H9 (cell line): ENCODE measurements around the gene SPRR2B. TPM values are rescaled to one million over a fixed set of nuclear protein-coding genes. Genes with fewer than 3 reads are reported as not detected.

ENCODE experiments used
- DNase-seq: peaks from one replicate; pipeline ENCODE4 v3.0.0-alpha.2; 2017
- H2AFZ ChIP-seq: one replicate; pipeline ENCODE4 v1.6.1; 2013; ENCODE audit warnings: mild to moderate bottlenecking, low read length, control low read depth, moderate library complexity
- H2AK5ac ChIP-seq: 2 replicates; pipeline ENCODE4 v1.6.1; 2013; ENCODE audit warnings: low read length, control low read depth, mixed read lengths; ENCODE audit not compliant: insufficient read length
- H2BK120ac ChIP-seq: one replicate; pipeline ENCODE4 v1.6.1; 2013; ENCODE audit warnings: low read depth, mild to moderate bottlenecking, low read length, control low read depth, inconsistent platforms; ENCODE audit not compliant: poor library complexity, severe bottlenecking
- H2BK12ac ChIP-seq: 2 replicates; pipeline ENCODE4 v1.6.1; 2013; ENCODE audit warnings: low read length, control low read depth, mixed read lengths, low read depth; ENCODE audit not compliant: insufficient read length
- H2BK15ac ChIP-seq: 2 replicates; pipeline ENCODE4 v1.6.1; 2013; ENCODE audit warnings: low read depth, low read length, control low read depth
- H2BK20ac ChIP-seq: one replicate; pipeline ENCODE4 v1.6.1; 2013; ENCODE audit warnings: low read depth, mild to moderate bottlenecking, low read length, control low read depth, inconsistent platforms; ENCODE audit not compliant: poor library complexity, severe bottlenecking
- H2BK5ac ChIP-seq: 2 replicates; pipeline ENCODE4 v1.6.1; 2013; ENCODE audit warnings: low read length, control low read depth, mixed read lengths; ENCODE audit not compliant: insufficient read length
- H3K14ac ChIP-seq: 2 replicates; pipeline ENCODE4 v1.6.1; 2013; ENCODE audit warnings: low read length, control low read depth; ENCODE audit not compliant: insufficient read depth
- H3K18ac ChIP-seq: 2 replicates; pipeline ENCODE4 v1.6.1; 2013; ENCODE audit warnings: low read depth, mild to moderate bottlenecking, mixed read lengths, low read length, control low read depth; ENCODE audit not compliant: insufficient read length
- H3K23ac ChIP-seq: 2 replicates; pipeline ENCODE4 v1.6.1; 2013; ENCODE audit warnings: low read length, control low read depth, mixed read lengths, low read depth; ENCODE audit not compliant: insufficient read length
- H3K23me2 ChIP-seq: 2 replicates; pipeline ENCODE4 v1.6.1; 2013; ENCODE audit warnings: low read depth, mild to moderate bottlenecking, mixed read lengths, low read length, control low read depth; ENCODE audit not compliant: insufficient read length, poor library complexity, severe bottlenecking
- H3K27ac ChIP-seq: 2 replicates; pipeline ENCODE4 v1.5.1; 2013; ENCODE audit warnings: low read length, control low read depth, mixed read lengths, low read depth; ENCODE audit not compliant: insufficient read length
- H3K27me3 ChIP-seq: 2 replicates; pipeline ENCODE4 v1.6.1; 2013; ENCODE audit warnings: low read length, control low read depth, inconsistent platforms; ENCODE audit not compliant: insufficient read depth
- H3K4ac ChIP-seq: 2 replicates; pipeline ENCODE4 v1.6.1; 2013; ENCODE audit warnings: low read depth, mild to moderate bottlenecking, control low read depth, inconsistent platforms, low read length, moderate library complexity
- H3K4me1 ChIP-seq: 2 replicates; pipeline ENCODE4 v1.6.1; 2013; ENCODE audit warnings: low read length, control low read depth, inconsistent platforms; ENCODE audit not compliant: insufficient read depth
- H3K4me2 ChIP-seq: 2 replicates; pipeline ENCODE4 v1.6.1; 2013; ENCODE audit warnings: low read length, control low read depth, mixed read lengths; ENCODE audit not compliant: insufficient read length, insufficient read depth
- H3K56ac ChIP-seq: 2 replicates; pipeline ENCODE4 v1.6.1; 2013; ENCODE audit warnings: low read depth, mild to moderate bottlenecking, mixed read lengths, low read length, control low read depth; ENCODE audit not compliant: insufficient read length
- H3K79me1 ChIP-seq: 2 replicates; pipeline ENCODE4 v1.6.1; 2013; ENCODE audit warnings: low read depth, mild to moderate bottlenecking, moderate library complexity, low read length, control low read depth, inconsistent platforms; ENCODE audit not compliant: insufficient read depth, poor library complexity, severe bottlenecking
- H3K79me2 ChIP-seq: 2 replicates; pipeline ENCODE4 v1.6.1; 2013; ENCODE audit warnings: low read length, control low read depth, inconsistent platforms; ENCODE audit not compliant: insufficient read depth
- H3K9ac ChIP-seq: 2 replicates; pipeline ENCODE4 v1.6.1; 2013; ENCODE audit warnings: low read length, control low read depth, mixed read lengths; ENCODE audit not compliant: insufficient read length; ENCODE audit errors: extremely low read depth
- H3K9me3 ChIP-seq: one replicate; pipeline ENCODE4 v1.6.1; 2013; ENCODE audit warnings: low read depth, low read length, inconsistent platforms; ENCODE audit not compliant: control insufficient read depth
- H3T11ph ChIP-seq: one replicate; pipeline ENCODE4 v1.6.1; 2013; ENCODE audit warnings: mild to moderate bottlenecking, low read length, control low read depth, inconsistent platforms
- H4K20me1 ChIP-seq: one replicate; pipeline ENCODE4 v1.6.1; 2013; ENCODE audit not compliant: control insufficient read depth, insufficient read length, insufficient read depth
- H4K5ac ChIP-seq: 2 replicates; pipeline ENCODE4 v1.6.1; 2013; ENCODE audit warnings: low read depth, mild to moderate bottlenecking, mixed read lengths, low read length, control low read depth; ENCODE audit not compliant: insufficient read length
- H4K8ac ChIP-seq: replicated peaks from 2 replicates; pipeline ENCODE4 v1.6.1; 2013; ENCODE audit warnings: low read length, control low read depth, mixed read lengths, low read depth; ENCODE audit not compliant: insufficient read length
- H4K91ac ChIP-seq: 2 replicates; pipeline ENCODE4 v1.6.1; 2013; ENCODE audit warnings: low read depth, mild to moderate bottlenecking, moderate library complexity, mixed read lengths, low read length, control low read depth; ENCODE audit not compliant: insufficient read length
- H3K27ac Mint-ChIP-seq, 3 experiments: 2 replicates in 2 of 3; 3 replicates in 1 of 3; pipeline ENCODE4 v1.8.0; 2020 to 2021; ENCODE audit warnings: mixed read lengths in 3 of 3, mild to moderate bottlenecking in 1 of 3, moderate library complexity in 1 of 3
- H3K27me3 Mint-ChIP-seq: 2 replicates; pipeline ENCODE4 v1.8.0; 2021; ENCODE audit warnings: low read depth, mild to moderate bottlenecking, moderate library complexity, mixed read lengths
- H3K36me3 Mint-ChIP-seq, 3 experiments: 2 replicates in 2 of 3; 3 replicates in 1 of 3; pipeline ENCODE4 v1.8.0; 2020 to 2021; ENCODE audit warnings: low read depth in 3 of 3, mixed read lengths in 3 of 3; ENCODE audit not compliant: insufficient read depth in 1 of 3
- H3K4me1 Mint-ChIP-seq, 2 experiments: 2 replicates each; pipeline ENCODE4 v1.8.0; 2020; ENCODE audit warnings: mixed read lengths in 2 of 2
- H3K4me3 Mint-ChIP-seq, 2 experiments: 2 replicates in 1 of 2; 3 replicates in 1 of 2; pipeline ENCODE4 v1.8.0; 2020 to 2021; ENCODE audit warnings: mild to moderate bottlenecking in 2 of 2, mixed read lengths in 2 of 2, moderate library complexity in 1 of 2
- H3K9me3 Mint-ChIP-seq, 2 experiments: 2 replicates in 1 of 2; 3 replicates in 1 of 2; pipeline ENCODE4 v1.8.0; 2020; ENCODE audit warnings: mild to moderate bottlenecking in 2 of 2, mixed read lengths in 2 of 2, moderate library complexity in 1 of 2
- CTCF ChIP-seq: fragments of 200-600 bp; sonication (generic); conservative IDR thresholded peaks from 3 replicates; pipeline ENCODE4 v1.8.0; 2021; ENCODE audit warnings: antibody characterized with exemption, mild to moderate bottlenecking
- WGBS: extraction: QIAGEN DNeasy Blood & Tissue Kit; methylation state at CpG from one replicate; pipeline ENCODE4 v1.1.7; 2013; ENCODE audit warnings: missing lambda C conversion rate, low lambda C conversion rate, mixed read lengths; ENCODE audit not compliant: insufficient read length; ENCODE audit errors: extremely low coverage; 5-methylcytosine and 5-hydroxymethylcytosine counted together
- total RNA-seq: library from RNA; stranded (reverse); gene quantifications from 2 replicates; pipeline ENCODE4 v1.2.1, GENCODE V29; 2021

SPRR2B gene
- total RNA-seq, 1 experiment from 2014 or later: not detected

GRCh38 chr1:153081736-153082135 is 10.3 kb upstream of the SPRR2B start:
- no peak overlapping the region for H2AFZ ChIP-seq
- no peak overlapping the region for H3K9ac ChIP-seq
- no peak overlapping the region for H3K23ac ChIP-seq
- no peaks in the 10 kb centered on the region for H4K20me1 ChIP-seq
- no peak for DNase-seq
- H3K4ac ChIP-seq: no peak overlapping the region
- no peak overlapping the region for H2BK20ac ChIP-seq
- Mint-ChIP-seq H3K27me3 (no peaks in the 10 kb centered on the region; the same call in 1 of the 2 replicates), H3K36me3 (peaks cover 0 to 7% (median 0%) of the 10 kb centered on the region in 3 experiments; a peak in 2 of 7 replicates), H3K27ac (no peak overlapping the region), H3K4me3 (no peak overlapping the region), H3K4me1 (peaks cover 3 to 7% of the 10 kb centered on the region in 2 experiments), H3K9me3 (peaks cover 14 to 18% of the 10 kb centered on the region in 2 experiments)
- H3K79me2 ChIP-seq: no peaks in the 10 kb centered on the region
- no peaks in the 10 kb centered on the region for H3K9me3 ChIP-seq
- H2BK5ac ChIP-seq: no peak overlapping the region
- no peak overlapping the region for H3K56ac ChIP-seq
- no peak overlapping the region for H2BK15ac ChIP-seq
- H4K91ac ChIP-seq: no peak overlapping the region
- H3T11ph ChIP-seq: no peak overlapping the region
- H4K5ac ChIP-seq: no peak overlapping the region
- no peak overlapping the region for H3K14ac ChIP-seq
- H3K18ac ChIP-seq: no peak overlapping the region
- H3K4me1 ChIP-seq: no peaks in the 10 kb centered on the region
- TF ChIP-seq CTCF: no peak
- WGBS: no CpG with 5 or more reads among the region's 3 CpGs
- H3K4me2 ChIP-seq: no peak overlapping the region
- no peak overlapping the region for H2BK120ac ChIP-seq
- H3K27ac ChIP-seq: no peak overlapping the region
- H3K23me2 ChIP-seq: no peaks in the 10 kb centered on the region
- no peaks in the 10 kb centered on the region for H3K27me3 ChIP-seq
- H2AK5ac ChIP-seq: no peak overlapping the region
- no peak overlapping the region for H2BK12ac ChIP-seq
- H3K79me1 ChIP-seq: no peaks in the 10 kb centered on the region
- no peak overlapping the region for H4K8ac ChIP-seq
